Stimulated activated effector memory CD8-positive, alpha-beta T cell treated with anti-CD3 and anti-CD28 coated beads, Interleukin-12 subunit alpha, Interleukin-12 subunit beta, amount 100 ng/mL, for 72 hours (primary cell): ENCODE results near the gene XPO6.

Source experiments
- ATAC-seq: fragments of 150-1000 bp; cut with Tn5 transposase; 2 replicates; pipeline ENCODE4 v1.10.0; 2021
- DNase-seq, 2 donors: peaks; one replicate each; pipeline ENCODE4 v3.0.0; 2021 to 2022; ENCODE audit warnings: low spot score in 2 of 2
- H3K27ac Mint-ChIP-seq: one replicate; pipeline ENCODE4 v1.8.0; 2022; ENCODE audit warnings: mild to moderate bottlenecking, mixed read lengths
- H3K36me3 Mint-ChIP-seq: one replicate; pipeline ENCODE4 v1.8.0; 2022; ENCODE audit warnings: mild to moderate bottlenecking, mixed read lengths
- H3K4me1 Mint-ChIP-seq: one replicate; pipeline ENCODE4 v1.8.0; 2022; ENCODE audit warnings: mixed read lengths
- H3K4me3 Mint-ChIP-seq: one replicate; pipeline ENCODE4 v1.8.0; 2022; ENCODE audit warnings: mild to moderate bottlenecking, mixed read lengths
- H3K9me3 Mint-ChIP-seq: one replicate; pipeline ENCODE4 v1.8.0; 2022; ENCODE audit warnings: mixed read lengths

Gene XPO6

DNA sequence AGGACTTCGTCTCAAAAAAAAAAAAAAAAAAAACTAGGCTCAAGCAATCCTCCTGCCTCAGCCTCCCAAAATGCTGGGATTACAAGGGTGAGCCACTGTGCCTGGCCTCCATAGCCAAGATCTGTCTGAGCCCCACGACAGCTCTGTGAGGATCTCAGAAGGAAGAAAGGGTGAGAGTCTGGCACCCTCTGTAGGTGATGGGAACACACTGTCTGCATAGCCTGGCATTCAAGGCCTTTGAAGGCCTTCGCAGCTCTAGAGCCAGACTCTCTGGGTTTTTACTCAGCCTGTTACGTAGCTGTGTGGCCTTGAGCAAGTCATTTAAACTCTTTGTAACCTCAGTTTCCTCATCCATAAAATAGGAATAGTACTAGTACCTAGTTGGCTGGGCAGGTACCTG, 6.3 kb upstream of the XPO6 start:
- H3K4me1 Mint-ChIP-seq, result no peaks in the 10 kb centered on the region
- peak; percentile 99 for ATAC-seq
- no peaks in the 10 kb centered on the region for H3K9me3 Mint-ChIP-seq
- H3K36me3 Mint-ChIP-seq, result no peaks in the 10 kb centered on the region
- no peak overlapping the region for H3K4me3 Mint-ChIP-seq
- no peak overlapping the region for H3K27ac Mint-ChIP-seq
- peak; percentile 26 to 64 for DNase-seq

DNA sequence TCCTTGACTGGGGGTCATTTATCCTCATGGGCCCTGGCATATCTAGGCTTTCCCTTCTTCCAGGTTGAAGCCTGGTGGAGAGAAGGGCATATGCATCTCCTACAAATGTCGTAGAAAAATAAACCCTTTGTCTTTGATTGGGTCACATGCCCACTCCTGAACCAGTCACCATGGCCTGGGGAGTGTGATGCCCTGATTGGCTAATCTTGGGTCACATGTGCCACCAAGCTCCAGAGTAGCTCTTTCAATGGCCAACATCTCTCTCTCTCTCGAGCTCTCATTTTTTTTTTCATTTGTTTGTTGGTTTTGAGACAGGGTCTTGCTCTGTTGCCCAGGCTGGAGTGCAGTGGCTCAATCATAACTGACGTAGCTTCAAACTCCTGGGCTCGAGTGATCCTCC, 5.6 kb upstream of the XPO6 start:
- Mint-ChIP-seq H3K9me3 (no peaks in the 10 kb centered on the region), H3K4me1 (peaks cover 4% of the 10 kb centered on the region), H3K27ac (no peak overlapping the region), H3K36me3 (no peaks in the 10 kb centered on the region), H3K4me3 (no peak overlapping the region)
- DNase-seq, result no peak
- ATAC-seq, result no peak

DNA sequence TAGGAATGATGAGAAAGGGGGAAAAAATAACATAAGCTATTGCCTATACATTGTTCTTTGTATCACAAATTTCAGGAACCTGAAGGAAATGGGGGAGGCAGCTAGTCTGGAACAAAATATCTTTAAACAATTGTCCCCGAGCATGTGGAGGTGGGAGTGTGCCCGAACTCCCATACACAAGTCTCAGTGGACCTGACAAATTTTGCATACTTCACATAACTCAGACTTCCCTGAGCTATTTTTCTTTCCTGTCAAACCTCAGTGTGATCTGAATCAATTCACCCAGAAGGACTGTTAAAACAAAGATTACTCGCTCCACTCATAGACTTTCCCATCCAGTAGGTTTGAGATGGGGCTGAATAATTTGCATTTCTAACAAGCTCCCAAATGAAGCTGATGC, 1.6 kb upstream of the XPO6 start:
- ATAC-seq, result no peak
- H3K27ac Mint-ChIP-seq, result no peak overlapping the region
- DNase-seq, result no peak
- H3K4me3 Mint-ChIP-seq, result no peak overlapping the region
- H3K4me1 Mint-ChIP-seq, result peaks cover 27% of the 10 kb centered on the region
- no peaks in the 10 kb centered on the region for H3K36me3 Mint-ChIP-seq
- peaks cover 2% of the 10 kb centered on the region for H3K9me3 Mint-ChIP-seq

DNA sequence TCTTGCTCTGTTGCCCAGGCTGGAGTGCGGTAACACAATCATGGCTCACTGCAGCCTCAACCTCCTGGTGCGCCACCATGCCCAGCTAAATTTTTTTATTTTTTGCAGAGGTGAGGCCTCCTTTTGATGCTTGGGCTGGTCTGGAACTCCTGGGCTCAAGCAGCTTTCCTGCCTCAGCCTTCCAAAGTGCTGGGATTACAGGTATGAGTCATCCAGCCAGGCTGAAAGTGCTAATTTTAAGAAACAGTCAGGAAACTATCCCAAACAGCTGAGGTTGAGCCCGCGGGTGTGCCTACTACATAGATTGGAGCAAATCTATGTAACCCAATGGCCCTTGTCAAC, 738 bp upstream of the XPO6 start:
- Mint-ChIP-seq H3K27ac (peak overlapping the region; percentile 89), H3K4me1 (peaks cover 36% of the 10 kb centered on the region), H3K36me3 (no peaks in the 10 kb centered on the region), H3K9me3 (peaks cover 2% of the 10 kb centered on the region), H3K4me3 (peak overlapping the region; percentile 88)
- DNase-seq, result no peak
- ATAC-seq, result no peak

DNA sequence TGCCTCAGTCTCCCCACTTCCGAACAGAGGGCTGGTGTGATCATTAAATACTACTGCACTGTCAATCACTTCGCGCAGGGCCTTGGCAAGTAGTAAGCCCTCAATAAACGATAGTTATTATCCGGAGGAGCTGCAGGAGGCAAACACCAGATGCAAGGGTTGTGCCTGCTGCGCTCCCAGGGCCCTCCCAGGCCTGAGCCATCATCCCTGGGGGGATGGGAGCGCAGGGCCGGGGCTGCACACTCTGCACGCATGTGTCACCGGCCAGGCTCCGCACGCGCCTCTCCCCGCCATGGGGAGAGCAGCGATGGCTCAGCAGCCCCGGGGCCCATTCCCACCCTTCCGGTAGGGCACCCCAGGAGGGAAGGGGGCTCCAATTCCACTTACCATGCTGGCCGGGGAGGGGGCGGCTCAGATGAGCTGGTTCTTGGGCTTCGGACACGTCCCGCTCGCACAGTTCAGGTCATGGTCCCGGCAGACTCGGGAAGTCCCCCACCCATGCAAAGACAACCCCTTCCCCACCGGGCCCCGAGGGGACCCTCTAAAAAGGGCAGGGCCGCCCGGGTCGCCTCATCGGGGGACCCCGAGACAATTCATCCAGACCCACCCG, 681 bp downstream of the XPO6 start:
- Mint-ChIP-seq H3K4me3 (peak overlapping the region; percentile 88), H3K36me3 (no peaks in the 10 kb centered on the region), H3K9me3 (peaks cover 2% of the 10 kb centered on the region), H3K4me1 (peaks cover 39% of the 10 kb centered on the region), H3K27ac (peak overlapping the region; percentile 90)
- ATAC-seq (peak; percentile 79), DNase-seq (peak; percentile 51 to 83)

DNA sequence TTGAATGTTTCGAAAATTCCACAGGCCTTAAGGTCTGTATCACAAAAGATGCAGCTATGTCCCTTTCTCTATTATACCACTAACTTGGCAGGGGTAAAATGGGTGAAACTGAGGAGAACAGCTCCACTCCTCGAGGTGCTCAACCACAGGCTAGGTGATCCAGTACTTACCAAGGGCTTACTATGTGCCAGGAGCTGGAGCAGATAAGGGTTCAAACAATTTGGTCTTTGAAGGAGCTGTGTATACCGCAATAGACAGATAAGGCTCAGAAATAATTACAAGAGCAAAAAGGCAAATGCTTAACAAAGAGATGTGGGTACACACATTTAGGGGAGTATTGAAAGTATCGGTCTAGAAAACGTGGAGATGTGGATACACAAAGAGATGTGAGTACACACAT, 1.5 kb downstream of the XPO6 start:
- H3K27ac Mint-ChIP-seq, result peak overlapping the region; percentile 90
- ATAC-seq (no peak), DNase-seq (no peak)
- H3K4me1 Mint-ChIP-seq, result peaks cover 39% of the 10 kb centered on the region
- no peaks in the 10 kb centered on the region for H3K36me3 Mint-ChIP-seq
- peak overlapping the region; percentile 88 for H3K4me3 Mint-ChIP-seq
- peaks cover 2% of the 10 kb centered on the region for H3K9me3 Mint-ChIP-seq

DNA sequence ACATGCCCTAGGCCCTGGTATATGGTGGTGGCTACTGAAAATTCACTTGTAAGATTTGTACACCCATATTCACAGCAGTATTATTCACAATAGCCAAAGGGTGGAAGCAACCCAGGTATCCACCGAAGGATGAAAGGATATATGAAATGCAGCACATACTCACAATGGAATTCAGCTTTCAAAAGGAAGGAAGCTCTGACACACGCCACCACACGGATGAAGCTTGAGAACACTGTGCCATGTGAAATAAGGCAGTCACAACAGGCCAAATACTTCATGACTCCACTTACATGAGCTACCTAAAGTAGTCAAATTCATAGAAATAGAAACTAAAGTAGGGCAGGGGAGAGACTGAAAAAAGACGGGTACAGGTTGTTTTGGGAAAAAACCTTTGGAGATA, 2.9 kb downstream of the XPO6 start:
- Mint-ChIP-seq H3K27ac (peak overlapping the region; percentile 67), H3K9me3 (peaks cover 2% of the 10 kb centered on the region), H3K36me3 (no peaks in the 10 kb centered on the region), H3K4me3 (peak overlapping the region; percentile 88), H3K4me1 (peaks cover 39% of the 10 kb centered on the region)
- ATAC-seq (no peak), DNase-seq (no peak)

DNA sequence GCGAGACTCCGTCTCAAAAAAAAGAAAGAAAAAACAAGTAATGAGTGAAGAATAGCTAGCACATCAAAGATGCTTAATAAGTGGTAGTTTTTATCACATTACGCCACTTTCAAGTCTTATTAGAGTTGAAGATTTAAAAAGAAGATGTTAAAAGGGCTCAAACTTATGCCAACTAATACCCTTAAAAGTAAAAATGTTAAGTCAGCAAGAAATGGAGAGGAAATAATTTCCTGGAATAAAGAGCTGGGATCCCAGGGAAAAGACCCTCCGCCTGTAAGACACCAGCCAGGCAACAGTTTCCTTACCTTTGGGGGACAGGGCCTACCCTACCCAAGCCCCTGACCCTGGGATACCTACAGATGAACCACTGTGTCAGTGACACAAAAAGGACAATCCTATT, 3.6 kb downstream of the XPO6 start:
- H3K9me3 Mint-ChIP-seq, result peaks cover 2% of the 10 kb centered on the region
- DNase-seq (no peak), ATAC-seq (no peak)
- H3K4me3 Mint-ChIP-seq, result peak overlapping the region; percentile 88
- H3K4me1 Mint-ChIP-seq, result peaks cover 39% of the 10 kb centered on the region
- H3K27ac Mint-ChIP-seq, result peak overlapping the region; percentile 74
- H3K36me3 Mint-ChIP-seq, result no peaks in the 10 kb centered on the region

DNA sequence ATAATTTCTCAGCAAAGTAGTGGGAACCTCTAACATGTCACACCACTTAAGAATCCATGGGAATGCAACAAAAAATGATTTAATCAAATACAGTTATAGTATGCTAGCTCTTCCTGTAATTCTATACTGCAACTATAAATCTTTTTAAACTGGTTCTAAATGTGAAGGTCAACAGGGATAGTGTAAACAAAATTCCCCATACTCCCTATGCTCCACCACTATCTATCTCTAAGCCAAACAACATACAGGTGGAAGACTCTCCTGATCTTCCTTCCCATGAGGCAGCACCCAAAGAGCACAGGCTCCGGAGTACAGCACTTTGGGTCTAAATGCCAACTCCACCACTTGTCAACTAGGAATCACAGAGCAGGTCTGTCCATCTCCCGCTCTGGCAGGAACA, 4.4 kb downstream of the XPO6 start:
- peaks cover 2% of the 10 kb centered on the region for H3K9me3 Mint-ChIP-seq
- H3K36me3 Mint-ChIP-seq, result no peaks in the 10 kb centered on the region
- DNase-seq (no peak), ATAC-seq (no peak)
- H3K27ac Mint-ChIP-seq, result peak overlapping the region; percentile 74
- peak overlapping the region; percentile 88 for H3K4me3 Mint-ChIP-seq
- peaks cover 36% of the 10 kb centered on the region for H3K4me1 Mint-ChIP-seq

DNA sequence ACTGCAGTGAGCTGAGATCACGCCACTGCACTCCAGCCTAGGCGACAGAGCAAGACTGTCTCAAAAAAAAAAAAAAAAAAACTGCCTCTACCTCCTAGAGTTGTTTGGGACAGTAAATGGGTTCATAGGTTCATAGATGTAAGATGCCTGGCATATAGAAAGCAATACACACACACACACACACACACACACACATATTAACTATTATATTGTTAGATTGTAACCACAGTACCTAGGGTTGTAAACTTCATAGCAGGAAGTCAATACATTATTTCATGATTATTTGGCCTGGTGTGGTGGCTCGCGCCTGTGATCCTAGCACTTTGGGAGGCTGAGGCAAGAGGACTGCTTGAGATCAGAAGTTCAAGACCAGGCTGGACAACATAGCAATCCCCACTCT, 5.8 kb downstream of the XPO6 start:
- Mint-ChIP-seq H3K36me3 (no peaks in the 10 kb centered on the region), H3K9me3 (no peaks in the 10 kb centered on the region), H3K4me3 (no peak overlapping the region), H3K27ac (no peak overlapping the region), H3K4me1 (peaks cover 35% of the 10 kb centered on the region)
- no peak for ATAC-seq
- DNase-seq, result no peak

DNA sequence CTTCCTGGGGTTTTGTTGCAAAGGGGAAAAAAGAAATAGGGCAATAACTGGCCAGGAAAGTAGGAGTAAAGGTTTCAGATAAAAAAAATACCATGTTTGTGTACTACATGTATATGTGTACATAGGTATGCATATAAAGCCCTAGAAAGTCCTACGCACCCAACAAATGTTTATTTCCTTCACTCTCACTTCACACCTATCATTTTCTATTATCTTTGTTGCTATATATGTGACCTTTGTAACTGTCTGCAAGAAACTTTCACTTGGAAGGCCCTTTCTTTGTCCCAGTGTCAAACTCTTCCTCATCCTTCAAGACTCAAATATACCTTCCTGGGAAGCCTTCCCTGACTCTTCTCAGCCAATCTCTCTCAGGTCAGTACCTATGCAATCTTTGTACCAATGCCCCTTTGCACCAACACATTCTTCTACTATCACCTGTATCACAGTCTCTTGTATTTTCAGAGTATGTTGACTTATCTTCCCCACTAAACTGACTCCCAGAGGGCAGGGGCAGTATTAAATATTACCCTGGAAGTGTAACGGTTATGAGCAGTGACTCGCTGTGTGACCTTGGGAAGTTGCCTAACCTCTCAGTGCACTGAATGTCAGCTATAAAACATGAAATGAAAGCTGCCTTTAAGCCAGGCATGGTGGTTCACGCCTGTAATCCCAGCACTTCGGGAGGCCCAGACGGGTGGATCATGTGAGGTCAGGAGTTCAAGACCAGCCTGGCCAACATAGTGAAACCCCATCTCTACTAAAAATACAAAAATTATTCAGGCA, 6.5 kb downstream of the XPO6 start:
- H3K27ac Mint-ChIP-seq, result no peak overlapping the region
- no peak overlapping the region for H3K4me3 Mint-ChIP-seq
- no peaks in the 10 kb centered on the region for H3K9me3 Mint-ChIP-seq
- DNase-seq (no peak), ATAC-seq (no peak)
- no peaks in the 10 kb centered on the region for H3K36me3 Mint-ChIP-seq
- H3K4me1 Mint-ChIP-seq, result peaks cover 38% of the 10 kb centered on the region

DNA sequence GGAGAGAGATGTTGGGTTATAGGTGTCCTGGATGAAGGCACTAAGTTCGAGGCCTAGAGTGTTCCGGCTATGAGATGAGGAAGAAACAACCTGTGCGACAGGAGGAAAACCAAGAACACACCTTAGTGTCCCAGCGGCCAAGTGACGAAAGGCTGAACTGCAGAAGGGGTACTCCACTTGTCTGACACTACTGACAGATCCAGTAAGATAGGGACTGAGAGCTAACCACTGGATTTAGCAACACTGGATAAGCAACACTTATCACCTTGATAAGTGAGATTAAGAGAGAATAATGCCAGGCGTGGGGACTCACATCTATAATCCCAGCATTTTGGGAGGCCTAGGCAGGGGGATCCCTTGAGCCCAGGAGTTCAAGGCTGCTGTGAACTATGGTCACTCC, 7.1 kb downstream of the XPO6 start:
- DNase-seq, result no peak
- Mint-ChIP-seq H3K9me3 (no peaks in the 10 kb centered on the region), H3K27ac (no peak overlapping the region), H3K4me3 (no peak overlapping the region), H3K4me1 (peaks cover 31% of the 10 kb centered on the region), H3K36me3 (no peaks in the 10 kb centered on the region)
- ATAC-seq, result no peak

DNA sequence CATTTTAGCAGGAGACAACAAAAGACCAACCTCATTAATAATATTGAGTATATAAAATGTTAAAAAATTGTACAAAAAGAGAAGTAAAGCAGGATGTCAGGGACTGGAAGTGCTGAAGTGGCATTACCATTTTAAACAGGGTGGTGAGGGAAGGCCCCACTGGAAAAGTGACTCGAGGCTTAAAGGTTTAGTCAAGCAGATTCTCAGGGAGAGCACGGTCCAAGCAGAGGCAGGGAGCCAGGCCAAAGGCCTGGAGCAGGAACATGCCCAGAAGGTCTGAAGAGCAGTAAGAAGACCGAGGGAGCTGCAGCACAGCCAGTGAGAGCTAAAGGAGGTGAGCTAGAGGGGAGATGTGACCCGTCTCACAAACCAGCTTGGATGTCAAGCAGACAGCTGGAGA, 7.6 kb downstream of the XPO6 start:
- DNase-seq (no peak), ATAC-seq (no peak)
- no peaks in the 10 kb centered on the region for H3K9me3 Mint-ChIP-seq
- H3K4me1 Mint-ChIP-seq, result peaks cover 31% of the 10 kb centered on the region
- no peaks in the 10 kb centered on the region for H3K36me3 Mint-ChIP-seq
- H3K27ac Mint-ChIP-seq, result no peak overlapping the region
- no peak overlapping the region for H3K4me3 Mint-ChIP-seq

DNA sequence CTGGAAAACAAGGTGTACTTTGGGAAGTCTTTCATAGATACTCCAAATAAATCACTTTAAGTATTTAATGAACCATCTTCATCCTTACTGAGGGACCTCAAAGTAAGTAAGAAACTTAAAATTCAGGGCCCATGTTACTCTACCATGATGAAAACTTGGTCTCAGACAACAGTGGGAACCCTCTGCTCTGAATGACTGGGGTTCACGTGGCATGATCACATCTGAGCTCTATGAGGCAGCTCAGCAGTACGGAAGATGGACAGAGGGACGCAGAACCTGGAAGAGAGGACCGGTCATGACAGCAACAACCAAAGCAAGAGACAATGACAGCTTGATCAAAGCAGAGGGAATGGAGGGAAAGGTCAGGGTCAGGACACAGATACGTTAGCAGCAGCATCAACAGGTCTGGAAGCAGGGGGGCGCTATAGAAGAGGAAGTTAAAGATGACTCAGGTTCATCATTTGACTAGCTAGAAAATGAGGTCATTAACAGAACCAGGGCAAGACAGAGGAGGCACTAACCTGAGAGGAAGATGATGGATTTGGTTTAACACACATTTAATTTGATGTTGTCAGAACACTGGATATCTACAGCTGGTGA, 9.5 kb downstream of the XPO6 start:
- Mint-ChIP-seq H3K4me3 (peak overlapping the region; percentile 12), H3K27ac (no peak overlapping the region), H3K4me1 (peaks cover 11% of the 10 kb centered on the region), H3K9me3 (no peaks in the 10 kb centered on the region), H3K36me3 (peaks cover 17% of the 10 kb centered on the region)
- ATAC-seq (peak; percentile 97), DNase-seq (peak in 1 of 2 donors; percentile 65)

DNA sequence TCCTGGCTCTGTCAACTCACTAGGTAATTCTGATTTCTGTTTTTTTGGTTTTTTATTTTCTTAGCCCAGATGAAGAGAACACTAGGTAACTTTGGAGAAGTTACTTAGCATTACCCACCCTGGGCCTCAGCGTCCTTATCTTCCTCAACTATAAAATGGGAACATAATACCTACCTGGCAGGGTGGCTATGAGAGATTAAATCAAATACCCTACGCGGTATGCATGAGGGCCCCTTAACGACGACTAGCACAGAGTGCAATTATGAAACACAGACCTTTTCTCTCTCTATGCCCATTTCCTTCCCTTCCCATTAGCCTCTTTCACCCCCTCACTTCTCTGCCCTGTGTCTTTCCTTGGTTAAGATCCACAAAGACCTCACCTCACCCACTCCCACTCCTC, 11.1 kb downstream of the XPO6 start:
- DNase-seq (no peak), ATAC-seq (no peak)
- no peaks in the 10 kb centered on the region for H3K9me3 Mint-ChIP-seq
- H3K4me1 Mint-ChIP-seq, result peaks cover 22% of the 10 kb centered on the region
- H3K27ac Mint-ChIP-seq, result no peak overlapping the region
- H3K36me3 Mint-ChIP-seq, result peaks cover 33% of the 10 kb centered on the region
- H3K4me3 Mint-ChIP-seq, result no peak overlapping the region

DNA sequence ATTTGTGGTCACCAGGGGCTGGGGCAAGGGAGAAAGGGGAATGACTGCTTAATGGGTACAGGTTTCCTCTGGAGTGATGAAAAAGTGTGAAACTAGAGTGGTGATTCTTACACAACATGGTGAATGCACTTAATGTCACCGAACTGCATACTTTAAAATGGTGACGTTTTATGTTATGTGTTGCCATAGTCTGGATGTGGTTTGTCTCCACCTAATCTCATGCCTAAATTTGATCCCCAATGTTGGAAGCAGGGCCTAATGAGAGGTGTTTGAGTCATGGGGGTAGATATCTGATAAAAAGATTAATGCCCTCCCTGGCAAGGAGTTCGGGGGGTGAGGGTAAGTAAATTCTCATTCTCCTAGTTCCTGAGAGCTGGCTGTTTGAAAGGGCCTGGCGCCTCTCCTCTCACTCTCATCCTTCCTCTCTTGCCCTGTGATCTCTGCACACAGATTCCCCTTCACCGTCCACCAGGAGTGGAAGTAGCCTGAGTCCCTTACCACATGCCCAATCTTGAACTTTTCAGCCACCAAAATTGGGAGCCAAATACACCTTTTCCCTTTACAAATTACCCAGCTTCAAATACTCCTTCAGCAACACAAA, 15.3 kb downstream of the XPO6 start:
- ATAC-seq (no peak), DNase-seq (no peak)
- no peak overlapping the region for H3K4me3 Mint-ChIP-seq
- peaks cover 61% of the 10 kb centered on the region for H3K4me1 Mint-ChIP-seq
- no peaks in the 10 kb centered on the region for H3K9me3 Mint-ChIP-seq
- peaks cover 65% of the 10 kb centered on the region for H3K36me3 Mint-ChIP-seq
- H3K27ac Mint-ChIP-seq, result peak overlapping the region; percentile 88
